RWPE1 (cell line): ENCODE measurements around the gene MEOX1.

Source experiments
- CTCF ChIA-PET: fragments of 350-600 bp; sonication (Branson Sonifier 250); formaldehyde crosslinking; extraction: SDS; loops from one replicate; lab custom pipeline; 2021; lab: Yijun Ruan, JAX
- POLR2A ChIA-PET: fragments of 400-600 bp; formaldehyde crosslinking; extraction: SDS; loops from one replicate; lab custom pipeline; 2020; ENCODE audit warnings: antibody characterized with exemption; ENCODE audit not compliant: low non-redundant PET; lab: Yijun Ruan, JAX
- DNase-seq: peaks from one replicate; pipeline ENCODE4 v3.0.0; 2012; ENCODE audit warnings: low spot score
- H3K27ac ChIP-seq: fragments of 450-650 bp; 2 replicates; pipeline ENCODE4 v1.5.1; 2017
- TF ChIP-seq, protein P1 (sequence below): fragments of 450-650 bp; conservative IDR thresholded peaks from 2 replicates; pipeline ENCODE4 v1.5.1; 2017; ENCODE audit warnings: low read depth, mild to moderate bottlenecking

MEOX1 gene

GRCh38 chr17:43669971-43670644 lies 8.4 kb upstream of the MEOX1 start:
- H3K27ac ChIP-seq, result no peak overlapping the region
- POLR2A ChIA-PET, result no interaction called here
- CTCF ChIA-PET, result interaction anchor here (0.7 to 5.1 kb wide), 2 partner anchors 33 to 93 kb away, joined by 3 to 141 read pairs; no protein-coding TSS in a partner anchor
- TF ChIP-seq, protein P1, sequence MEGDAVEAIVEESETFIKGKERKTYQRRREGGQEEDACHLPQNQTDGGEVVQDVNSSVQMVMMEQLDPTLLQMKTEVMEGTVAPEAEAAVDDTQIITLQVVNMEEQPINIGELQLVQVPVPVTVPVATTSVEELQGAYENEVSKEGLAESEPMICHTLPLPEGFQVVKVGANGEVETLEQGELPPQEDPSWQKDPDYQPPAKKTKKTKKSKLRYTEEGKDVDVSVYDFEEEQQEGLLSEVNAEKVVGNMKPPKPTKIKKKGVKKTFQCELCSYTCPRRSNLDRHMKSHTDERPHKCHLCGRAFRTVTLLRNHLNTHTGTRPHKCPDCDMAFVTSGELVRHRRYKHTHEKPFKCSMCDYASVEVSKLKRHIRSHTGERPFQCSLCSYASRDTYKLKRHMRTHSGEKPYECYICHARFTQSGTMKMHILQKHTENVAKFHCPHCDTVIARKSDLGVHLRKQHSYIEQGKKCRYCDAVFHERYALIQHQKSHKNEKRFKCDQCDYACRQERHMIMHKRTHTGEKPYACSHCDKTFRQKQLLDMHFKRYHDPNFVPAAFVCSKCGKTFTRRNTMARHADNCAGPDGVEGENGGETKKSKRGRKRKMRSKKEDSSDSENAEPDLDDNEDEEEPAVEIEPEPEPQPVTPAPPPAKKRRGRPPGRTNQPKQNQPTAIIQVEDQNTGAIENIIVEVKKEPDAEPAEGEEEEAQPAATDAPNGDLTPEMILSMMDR, result no peak
- DNase-seq, result no peak

DNA sequence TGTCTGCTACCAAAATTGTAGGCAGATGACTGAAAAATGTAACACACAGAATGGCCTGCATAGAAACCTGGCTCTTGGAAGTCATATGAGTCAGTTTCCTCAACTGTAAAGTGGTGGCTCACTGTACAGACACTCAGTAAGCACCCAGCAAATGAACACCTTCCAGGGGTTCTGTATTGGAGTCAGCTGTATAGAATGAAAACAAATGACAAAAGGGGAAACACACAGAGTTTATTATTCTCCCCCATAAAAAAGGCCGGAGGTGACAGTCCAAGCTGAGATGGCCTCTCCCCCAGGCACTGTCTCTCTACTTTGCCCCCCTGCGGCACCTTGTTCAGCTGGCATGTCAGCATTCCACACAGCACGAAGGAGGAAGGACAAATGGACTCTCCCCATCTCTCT lies 6.2 kb upstream of the MEOX1 start:
- TF ChIP-seq, protein P1, result no peak
- no peak for DNase-seq
- no peak overlapping the region for H3K27ac ChIP-seq
- CTCF ChIA-PET, result interaction anchor here (0.7 kb wide), 1 partner anchor 91 kb away, joined by 4 read pairs; no protein-coding TSS in a partner anchor
- POLR2A ChIA-PET, result no interaction called here

DNA sequence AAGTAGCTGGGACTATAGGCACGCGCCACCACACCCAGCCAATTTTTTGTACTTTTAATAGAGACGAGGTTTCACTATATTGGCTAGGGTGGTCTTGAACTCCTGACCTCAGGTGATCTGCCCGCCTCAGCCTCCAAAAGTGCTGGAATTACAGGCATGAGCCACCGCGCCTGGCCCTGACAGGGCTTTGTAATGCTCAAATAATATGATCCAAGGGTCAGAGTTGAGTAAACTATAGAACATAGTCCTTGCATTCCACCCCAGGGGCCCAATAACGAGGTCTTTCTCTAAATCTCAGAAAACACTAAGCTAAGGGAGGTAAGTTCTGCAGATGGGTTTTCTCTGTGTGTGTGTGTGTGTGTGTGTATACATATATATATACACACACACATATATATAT lies 5.8 kb upstream of the MEOX1 start:
- CTCF ChIA-PET, result interaction anchor here (0.6 to 0.7 kb wide), 2 partner anchors 48 to 90 kb away, joined by 3 read pairs; no protein-coding TSS in a partner anchor
- DNase-seq, result no peak
- TF ChIP-seq, protein P1, result no peak
- no peak overlapping the region for H3K27ac ChIP-seq
- POLR2A ChIA-PET, result no interaction called here

DNA sequence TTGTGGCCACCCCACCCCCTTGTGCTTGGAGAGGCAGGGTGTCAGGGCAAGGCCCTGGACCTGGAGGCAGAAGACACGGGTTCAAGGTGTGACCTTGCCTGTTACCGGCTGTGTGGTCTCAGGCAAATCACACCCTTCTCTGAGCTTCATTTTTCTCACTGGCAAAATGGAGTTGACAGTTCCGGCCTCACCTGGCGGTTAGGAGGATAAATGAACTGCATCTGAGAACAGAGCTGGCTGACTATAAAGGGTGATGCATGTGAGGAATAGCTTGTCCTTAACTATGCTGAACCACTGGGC lies 4.2 kb upstream of the MEOX1 start:
- DNase-seq, result no peak
- CTCF ChIA-PET, result interaction anchor here (0.5 kb wide), 1 partner anchor 9 kb away, joined by 3 read pairs; no protein-coding TSS in a partner anchor
- peak overlapping the region; percentile 27 for H3K27ac ChIP-seq
- TF ChIP-seq, protein P1, result no peak
- POLR2A ChIA-PET, result no interaction called here

DNA sequence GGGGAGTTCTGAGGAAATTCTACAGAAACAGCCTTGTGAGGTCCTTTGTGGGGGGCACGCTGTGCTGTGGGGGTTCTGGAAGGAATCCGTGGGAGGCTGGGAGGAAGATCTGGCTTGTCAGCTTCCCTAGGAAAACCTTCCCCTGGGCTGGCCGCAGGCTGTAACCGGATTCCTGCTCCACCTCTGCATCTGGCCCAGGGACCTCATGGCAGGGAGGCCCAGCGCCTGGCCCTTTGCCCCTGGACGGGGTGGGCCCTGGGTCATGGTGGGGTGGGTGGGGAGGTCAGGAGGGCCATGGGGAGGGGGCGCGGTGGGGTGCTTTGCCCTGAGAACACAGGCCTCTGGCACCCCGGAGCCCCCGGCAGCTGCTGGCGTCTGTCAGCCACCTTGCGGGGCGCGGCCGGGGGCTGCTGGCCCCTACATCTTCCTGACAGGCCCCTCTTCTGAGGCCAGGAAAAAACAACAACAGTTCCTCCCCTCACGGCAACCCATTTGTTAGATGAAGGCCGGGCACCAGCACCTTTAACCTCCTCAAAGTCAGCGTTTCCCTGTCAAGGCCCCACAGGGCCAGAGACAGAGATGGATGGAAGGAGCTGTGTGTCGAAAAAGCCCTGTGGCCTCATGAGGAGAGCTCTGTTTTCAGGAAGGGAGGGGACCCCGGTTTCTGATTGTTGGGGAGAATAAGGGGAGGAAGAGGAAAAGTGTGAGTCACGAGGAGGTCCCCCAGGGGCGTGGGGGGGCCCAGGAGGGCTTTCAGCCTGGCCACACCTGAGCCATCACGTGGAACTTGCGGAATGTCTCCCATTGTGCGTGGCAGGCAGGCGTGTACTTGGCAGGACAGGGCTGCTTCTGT lies 3.6 kb upstream of the MEOX1 start:
- CTCF ChIA-PET, result interaction anchor here (1.1 kb wide), 1 partner anchor 50 kb away, joined by 3 read pairs; no protein-coding TSS in a partner anchor
- TF ChIP-seq, protein P1, result no peak
- no peak for DNase-seq
- H3K27ac ChIP-seq, result peak overlapping the region; percentile 27
- POLR2A ChIA-PET, result no interaction called here

DNA sequence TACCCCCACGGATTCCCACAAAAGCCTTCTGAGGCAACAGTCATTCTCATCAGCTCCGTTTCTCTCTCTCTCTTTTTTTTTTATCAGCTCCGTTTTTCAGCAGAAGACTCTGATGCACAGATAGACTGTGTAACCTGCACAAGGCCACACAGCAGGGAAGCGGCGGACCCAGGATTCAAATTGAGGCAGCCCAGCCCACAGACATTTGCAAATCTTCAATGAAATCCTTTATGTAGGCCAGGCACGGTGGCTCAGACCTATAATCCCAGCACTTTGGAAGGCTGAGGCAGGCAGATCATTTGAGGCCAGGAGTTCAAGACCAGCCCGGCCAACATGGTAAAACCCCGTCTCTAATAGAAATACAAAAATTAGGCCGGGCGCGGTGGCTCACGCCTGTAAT lies 2.4 kb upstream of the MEOX1 start:
- DNase-seq, result no peak
- TF ChIP-seq, protein P1, result no peak
- H3K27ac ChIP-seq, result no peak overlapping the region
- ChIA-PET POLR2A (no interaction called here), CTCF (no interaction called here)
